ENCODE measurements around the gene MAP3K1.
"Not testable (repeated sequence)": the region's sequence is repeated elsewhere in the genome, so short reads cannot be mapped to it uniquely, and the experiment has no call there.

Gene MAP3K1

DNA sequence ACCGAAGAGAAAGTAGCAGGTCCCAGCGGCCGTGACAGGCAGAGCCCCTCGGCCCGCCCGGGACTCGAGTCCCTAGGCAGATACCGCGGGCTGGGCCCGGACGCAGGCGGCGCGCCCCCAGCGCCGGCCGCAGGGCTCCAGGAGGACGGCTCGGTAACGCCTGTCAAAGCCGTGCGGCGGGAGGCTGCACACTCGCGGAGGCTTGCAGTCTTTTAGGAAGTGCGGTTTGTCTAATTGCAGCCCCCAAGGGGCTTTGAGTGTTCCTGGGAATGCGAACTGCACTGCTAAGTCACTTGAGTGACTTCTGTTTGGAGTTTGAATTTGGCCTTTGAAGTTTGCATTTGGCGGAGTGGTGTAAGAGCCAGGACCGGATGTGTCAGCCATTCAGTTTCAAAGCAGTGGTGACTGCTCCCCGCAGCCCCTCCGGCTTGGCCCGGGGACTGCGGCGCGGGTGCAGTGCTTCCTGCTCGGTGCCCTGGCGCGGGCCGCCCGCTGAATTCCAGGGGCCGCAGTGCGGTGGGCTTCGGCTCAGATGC lies 1.3 kb downstream of the MAP3K1 start:
- DNase-seq (ENCODE audit: low spot score), result peak; percentile 58

DNA sequence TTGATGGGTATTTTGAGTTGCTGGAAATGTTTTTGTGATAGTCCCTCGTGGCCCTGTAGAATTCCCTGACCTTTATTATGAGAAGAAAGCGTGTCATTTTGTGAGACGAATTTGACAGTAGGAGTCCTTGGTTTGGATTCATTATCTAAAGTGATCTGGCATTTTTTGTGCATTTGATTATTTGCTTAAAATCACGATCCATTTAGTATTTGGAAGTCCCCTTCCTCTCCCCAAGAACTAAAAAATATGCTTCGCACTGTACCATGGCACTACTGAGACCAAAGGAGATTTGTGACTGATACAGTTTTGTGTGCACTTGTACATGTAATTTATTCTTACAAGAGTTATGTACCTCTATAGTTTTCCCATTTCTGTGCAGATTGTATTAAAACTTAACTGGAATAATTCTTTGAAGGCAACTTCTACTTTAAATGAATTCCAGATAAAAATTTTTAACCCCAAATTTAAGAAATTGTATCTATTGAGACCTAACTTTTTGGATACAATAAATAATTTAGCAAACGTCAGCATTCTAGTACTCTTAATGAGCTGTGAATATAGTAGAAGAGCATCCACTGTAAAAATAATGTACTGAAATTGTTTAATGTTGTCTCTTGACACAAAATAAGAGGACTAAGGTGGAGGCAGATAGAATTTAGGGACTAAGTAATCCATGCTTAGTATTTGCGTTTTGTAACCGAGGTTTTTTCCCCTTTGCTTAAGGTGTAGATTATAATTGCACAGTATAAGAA lies 2.1 kb downstream of the MAP3K1 start:
- no peak for DNase-seq (ENCODE audit: low spot score)

DNA sequence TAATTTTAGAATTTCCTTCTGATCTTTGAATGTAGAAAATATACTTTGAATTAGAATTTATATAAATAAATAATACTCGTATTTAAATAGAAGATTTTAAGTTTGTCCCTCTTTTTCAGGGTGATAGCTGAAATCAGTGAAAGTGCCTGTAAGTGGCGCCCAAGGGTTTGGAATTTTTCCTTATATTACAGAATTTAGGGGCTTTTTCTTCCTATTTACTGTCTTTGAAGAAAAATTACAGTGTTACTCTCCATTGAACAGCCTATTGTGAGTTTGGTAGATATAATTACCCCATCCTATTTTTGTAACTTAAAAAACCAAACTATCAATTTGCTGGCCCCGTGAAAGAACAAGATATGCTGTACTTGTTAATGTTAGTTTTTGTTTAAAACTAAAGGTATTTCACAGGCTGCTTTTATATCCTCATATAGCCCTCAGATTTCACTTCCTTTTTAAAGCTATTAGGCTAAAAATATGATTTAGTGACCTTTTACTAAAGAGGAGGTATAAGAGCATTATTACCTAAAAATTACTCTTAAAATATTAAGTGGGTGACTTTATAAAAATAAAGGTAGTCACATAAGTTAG lies 3.2 kb downstream of the MAP3K1 start:
- no peak for DNase-seq (ENCODE audit: low spot score)

DNA sequence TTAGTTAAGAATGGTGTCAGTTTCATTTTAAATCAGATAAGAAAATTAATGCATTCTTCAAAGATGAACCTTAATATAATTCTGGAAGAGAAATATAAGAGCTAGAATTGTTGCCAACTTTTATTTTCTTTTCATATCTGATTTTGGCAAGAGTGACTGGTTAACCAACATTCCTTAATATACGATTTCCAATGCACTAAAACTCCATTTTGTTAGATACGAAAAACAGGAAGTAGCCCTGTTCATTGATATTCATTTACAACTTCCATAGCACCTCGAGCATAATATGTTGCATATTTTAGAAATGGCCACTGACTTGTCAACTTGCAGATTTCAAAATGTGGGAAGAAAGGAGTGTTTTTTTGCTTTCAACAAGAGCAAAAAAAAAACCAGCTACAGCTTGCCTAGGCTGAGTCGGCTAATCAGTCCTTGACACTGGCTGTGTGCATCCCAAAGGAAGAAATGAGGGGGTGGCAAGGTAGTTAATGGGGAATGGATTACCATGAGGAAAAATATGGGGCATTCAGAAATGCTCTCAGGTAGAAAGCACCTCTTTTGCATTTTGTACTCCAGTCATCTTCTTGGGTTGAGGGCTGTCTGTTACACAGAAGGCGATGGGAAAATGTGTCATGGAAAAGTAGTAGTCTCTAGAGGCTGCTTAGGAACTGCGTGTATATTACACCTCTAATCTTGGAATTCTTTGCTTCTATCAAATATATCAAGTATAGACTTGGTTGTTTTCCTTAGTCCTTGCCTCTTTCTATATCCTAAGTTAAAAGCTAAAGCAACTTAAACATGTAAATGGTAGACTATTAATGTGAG lies 3.9 kb downstream of the MAP3K1 start:
- no peak for DNase-seq (ENCODE audit: low spot score)

DNA sequence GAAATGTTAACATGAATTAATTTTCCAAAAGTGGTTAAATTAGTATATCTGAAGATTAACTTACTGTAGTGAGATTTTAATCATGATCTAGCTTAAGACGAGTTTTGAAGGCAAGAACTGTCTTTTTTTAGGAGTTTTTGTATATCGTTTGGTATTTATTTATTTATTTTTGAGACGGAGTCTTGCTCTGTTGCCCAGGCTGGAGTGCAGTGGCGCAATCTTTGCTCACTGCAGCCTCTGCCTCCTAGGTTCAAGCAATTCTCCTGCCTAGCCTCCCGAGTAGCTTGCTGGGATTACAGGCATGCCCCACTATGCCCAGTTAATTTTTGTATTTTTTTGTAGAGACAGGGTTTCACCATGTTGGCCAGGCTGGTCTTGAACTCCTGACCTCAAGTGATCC lies 6.5 kb downstream of the MAP3K1 start:
- not testable (repeated sequence) for DNase-seq (ENCODE audit: low spot score)

DNA sequence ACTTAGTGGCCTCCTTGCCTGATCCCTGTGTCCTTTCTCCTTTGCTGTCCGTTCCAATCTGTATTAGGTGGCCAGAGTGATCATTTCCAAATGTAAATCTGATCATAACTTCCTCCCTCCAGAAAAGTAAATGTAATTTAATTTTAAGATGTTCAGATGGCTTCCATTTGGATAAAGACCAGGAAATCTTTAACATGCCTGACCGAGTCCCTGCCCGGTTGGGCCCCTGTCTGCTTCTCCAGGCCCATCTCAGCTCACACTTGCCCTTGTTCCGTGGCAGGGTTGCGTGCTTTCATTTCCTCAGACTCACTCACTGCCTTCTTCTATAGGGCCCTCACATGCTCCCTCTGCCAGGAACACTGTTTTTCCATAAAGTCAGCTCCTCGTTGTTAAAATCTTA lies 7.6 kb downstream of the MAP3K1 start:
- DNase-seq (ENCODE audit: low spot score), result no peak

DNA sequence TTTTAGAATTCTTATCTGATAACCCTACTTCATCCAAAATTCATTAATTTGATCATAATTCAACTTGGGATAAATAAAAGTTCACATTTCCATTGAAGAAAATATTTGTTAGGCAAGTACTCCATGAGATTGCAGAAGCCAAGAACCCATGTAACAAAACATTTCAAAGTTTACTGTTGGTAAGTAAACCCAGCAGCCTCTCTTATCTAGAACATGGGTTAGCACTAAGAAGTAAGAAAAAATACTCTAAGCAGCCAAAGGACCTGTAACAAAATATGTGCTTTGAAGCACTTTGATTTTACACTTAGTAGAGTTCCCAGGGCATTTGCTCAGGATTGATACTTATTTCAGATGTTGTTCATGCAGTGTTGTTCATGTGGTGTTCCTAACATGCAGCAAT lies 8.7 kb downstream of the MAP3K1 start:
- DNase-seq (ENCODE audit: low spot score), result no peak

DNA sequence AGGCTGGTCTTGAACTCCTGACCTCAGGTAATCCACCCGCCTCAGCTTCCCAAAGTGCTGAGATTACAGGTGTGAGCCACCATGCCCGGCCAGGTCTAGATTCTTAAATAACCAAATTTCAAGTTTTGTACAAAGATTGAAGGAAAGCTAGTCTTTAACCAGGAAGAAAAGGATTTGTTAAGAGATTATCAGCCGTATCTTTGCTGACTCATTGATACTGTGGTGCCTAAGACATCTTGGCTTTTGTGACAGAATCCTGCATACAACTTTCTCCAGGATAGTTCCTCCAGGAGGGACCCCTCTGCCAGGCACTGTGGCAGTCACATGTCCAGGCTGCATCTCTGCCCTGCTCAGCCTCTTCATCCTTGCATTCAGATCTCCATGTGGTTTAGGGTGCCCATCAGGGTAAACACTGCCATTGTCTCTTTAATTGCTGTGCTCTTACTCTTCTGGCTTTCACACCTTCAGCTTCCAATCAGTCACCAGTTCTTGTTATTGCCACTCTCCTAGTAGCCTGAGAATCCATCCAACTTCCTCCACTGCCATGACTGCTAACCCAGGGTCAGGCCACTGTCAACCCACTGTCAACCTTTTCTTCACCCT lies 10.0 kb downstream of the MAP3K1 start:
- DNase-seq (ENCODE audit: low spot score), result no peak

DNA sequence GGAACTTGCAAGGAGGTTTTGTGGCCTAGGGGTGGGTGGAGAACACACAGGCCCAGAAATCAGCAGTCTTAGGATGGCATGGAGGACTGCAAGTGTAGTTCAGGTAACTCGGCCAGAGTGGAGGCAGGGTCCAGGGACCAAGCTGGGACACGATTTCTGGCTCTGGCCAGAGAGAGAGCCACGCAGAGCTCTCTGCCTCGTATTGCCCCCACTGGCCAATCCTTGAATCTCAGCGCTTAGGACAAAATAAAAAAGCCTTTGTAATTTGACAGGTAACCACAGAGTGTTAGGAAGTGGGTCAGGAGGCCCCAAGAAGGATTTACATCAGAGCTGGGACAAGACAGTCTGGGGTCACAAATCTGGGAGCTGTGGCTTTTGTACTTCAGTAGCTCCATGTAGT lies 11.7 kb downstream of the MAP3K1 start:
- no peak for DNase-seq (ENCODE audit: low spot score)

DNA sequence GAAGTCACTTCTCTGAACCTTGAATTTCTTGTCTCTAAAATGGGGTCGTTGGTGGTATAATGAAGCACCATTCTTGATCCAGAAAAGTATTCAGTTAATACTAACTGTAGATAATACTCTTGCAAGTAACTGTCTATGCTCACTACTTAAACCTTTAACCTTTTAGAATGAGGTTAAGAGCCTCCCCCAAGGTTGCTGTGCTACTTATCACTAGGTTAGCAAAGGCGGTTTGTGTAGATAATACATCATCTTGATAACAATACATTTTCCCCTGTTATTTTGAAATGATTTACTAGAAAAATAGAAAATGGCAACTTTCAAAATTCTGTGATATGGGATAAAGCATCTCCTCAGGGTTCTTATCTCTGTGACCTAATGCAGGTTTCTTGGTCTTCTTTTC lies 12.6 kb downstream of the MAP3K1 start:
- DNase-seq (ENCODE audit: low spot score), result no peak

DNA sequence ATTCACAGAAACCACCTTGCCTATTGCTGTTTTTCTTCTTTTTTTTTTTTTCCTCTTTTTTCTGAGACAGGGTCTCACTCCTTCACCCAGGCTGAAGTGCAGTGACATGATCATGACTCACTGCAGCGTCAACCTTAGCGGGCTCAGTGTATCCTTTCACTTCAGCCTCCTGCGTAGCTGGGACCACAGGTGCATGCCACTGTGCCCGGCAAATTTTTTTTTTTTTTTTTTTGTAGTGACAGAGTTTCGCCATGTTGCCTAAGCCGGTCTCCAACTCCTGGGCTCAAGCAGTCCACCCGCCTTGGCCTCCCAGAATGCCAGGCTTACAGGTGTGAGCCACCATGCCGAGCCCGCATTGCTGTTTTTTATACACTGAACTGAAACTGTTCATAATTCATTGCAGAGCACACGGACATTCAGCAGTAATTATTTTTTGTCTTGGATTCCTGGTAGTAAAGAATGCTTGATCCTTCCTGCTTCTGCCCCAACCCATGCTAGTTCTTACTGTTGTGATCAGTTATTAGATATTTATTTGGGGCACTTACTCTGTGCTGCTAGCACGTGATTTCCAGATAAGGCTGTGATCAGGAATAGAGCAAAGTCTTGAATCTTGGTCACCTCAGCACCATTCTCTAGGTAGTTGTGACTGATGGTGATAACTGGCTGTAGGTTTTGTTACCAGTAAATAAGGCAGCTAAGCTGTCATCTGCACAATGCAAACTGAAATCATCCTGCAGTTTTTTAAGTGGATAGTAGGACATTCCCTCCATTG lies 14.0 kb downstream of the MAP3K1 start:
- DNase-seq (ENCODE audit: low spot score), result peak; percentile 62

DNA sequence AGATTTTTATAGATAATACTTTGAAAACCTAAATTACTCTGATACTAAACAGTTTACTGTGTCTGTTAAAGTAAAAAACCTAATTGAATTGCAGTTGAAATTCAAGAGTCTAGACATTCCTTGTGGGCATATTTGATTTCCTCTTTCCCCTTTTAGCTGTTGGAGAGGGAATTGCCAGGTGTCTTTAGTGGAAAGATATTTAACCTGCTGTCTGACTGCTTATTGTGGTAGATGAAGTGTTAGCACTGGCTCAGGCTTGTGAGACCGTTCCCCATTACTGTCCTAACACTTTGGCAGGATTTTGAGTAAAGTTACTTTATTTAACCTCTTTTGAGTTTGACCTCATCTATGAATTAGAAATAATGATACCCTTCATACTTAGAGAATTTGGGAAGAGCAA lies 16.4 kb downstream of the MAP3K1 start:
- no peak for DNase-seq (ENCODE audit: low spot score)

DNA sequence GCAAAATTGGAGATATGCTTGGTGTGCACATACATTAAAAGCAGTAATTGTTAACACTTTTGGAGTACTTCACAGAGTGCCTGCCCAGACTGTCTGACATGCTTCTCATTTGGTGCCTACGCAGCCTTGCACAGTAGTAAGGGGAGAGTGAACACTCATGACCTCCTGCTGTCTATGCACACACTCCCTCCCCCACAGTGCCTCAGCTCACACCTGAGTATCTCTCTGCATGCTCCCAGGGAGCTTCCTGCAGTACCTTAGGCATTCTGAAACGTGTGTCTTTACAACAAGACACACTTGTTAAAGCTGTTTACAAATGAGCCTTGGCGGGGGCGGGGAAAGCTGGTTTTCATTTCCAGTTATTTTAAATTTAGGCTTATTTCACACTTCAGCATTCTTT lies 18.0 kb downstream of the MAP3K1 start:
- DNase-seq (ENCODE audit: low spot score), result no peak

DNA sequence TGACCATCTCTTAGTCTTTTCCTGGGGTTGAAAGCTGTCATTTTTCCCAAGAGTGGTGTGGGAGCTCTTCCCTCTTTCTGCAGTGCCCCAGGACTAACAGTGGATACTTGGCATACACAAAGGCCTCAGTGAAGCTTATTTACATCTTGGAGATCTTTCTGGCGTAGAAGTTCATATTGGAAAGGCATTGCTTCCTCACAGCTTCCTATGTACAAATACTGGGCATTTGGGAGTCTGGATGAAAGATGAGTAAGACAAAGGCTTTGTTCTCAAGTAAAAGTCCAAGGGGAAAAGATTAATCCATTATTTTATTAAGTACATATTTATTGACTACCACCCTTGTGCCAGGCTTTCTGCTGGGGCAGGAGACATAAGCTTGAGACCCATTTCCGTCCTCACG lies 22.0 kb downstream of the MAP3K1 start:
- no peak for DNase-seq (ENCODE audit: low spot score)

DNA sequence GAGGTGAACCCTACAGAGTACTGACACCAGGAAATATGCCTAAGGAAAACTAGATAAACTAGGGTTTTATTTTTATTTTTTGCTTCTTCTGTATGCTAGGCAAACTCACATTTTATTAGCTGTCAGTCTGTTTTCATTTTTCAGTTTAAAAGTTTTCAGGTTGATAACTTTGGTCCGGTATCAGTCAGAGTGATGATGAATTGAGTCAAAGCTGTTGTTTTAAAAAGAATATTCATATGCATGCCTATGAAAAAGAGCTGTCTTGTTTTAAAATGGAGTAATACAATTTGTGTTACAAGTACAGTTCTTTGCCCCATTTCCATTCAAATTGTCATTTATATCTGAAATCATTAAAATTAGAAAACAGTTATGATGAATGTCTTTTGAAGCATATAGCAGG lies 22.6 kb downstream of the MAP3K1 start:
- no peak for DNase-seq (ENCODE audit: low spot score)

DNA sequence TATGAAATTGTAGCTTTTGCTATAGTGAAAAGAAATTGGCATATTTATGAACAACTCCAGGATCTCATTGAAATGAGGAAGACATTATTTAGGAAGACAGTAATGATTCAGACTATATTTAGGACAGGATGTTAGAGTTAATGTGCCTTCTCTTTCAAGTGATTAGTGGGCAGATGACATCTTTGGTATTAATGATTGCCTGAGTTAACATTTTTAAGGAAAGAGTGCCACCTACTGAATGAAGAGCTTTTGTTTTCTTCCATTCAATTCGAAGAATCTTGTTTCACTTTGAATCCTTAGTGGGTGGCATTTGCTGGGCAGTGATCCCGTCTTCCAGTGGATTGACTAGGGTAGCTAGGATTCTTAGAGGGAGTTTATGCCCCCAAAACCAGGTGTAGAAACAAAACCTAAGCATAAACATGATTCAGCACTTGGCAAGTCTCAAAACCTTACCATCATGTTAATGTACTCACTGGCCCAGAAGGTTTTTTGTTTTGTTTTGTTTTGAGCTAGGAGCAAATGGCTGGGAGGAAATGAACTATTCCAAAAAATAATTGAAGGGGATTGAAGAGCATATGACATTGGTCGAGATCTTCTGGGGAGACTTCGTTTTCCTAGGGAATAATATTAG lies 23.2 kb downstream of the MAP3K1 start:
- DNase-seq (ENCODE audit: low spot score), result peak; percentile 57

DNA sequence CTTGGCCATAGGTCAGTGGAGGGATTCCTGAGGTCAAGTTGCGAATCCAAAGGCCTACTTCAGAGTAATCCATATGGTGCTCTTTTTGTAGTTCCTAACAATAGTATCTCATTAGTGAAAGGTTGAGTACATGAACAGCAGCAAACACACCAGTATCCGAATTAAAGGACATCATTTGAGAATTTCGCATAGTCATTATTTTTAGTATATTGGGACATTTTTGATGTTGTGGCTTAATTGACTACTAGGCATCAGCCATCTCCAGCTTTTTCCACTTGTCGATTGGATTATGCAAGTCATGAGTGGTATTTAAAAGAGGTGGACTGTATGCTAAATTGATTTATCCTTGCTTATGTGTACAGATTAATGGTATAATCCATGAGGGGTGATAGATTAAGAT lies 23.7 kb downstream of the MAP3K1 start:
- DNase-seq (ENCODE audit: low spot score), result no peak

DNA sequence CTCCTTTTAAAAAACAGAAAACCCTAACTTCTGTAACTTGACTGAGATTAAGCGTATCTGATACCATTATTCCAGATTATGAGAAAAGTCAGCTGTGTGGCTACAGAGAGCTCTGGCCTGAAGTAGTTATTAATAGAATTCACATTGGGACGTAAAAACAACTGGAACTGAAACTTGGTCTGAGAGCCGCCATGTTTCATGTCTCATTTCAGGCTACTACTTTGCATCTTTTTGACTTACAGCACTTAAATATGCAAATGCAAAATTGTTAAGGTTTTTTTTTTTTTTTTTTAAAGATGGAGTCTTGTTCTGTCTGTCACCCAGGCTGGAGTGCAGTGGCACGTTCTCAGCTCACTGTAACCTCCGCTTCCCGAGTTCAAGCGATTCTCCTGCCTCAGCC lies 25.2 kb downstream of the MAP3K1 start:
- no peak for DNase-seq (ENCODE audit: low spot score)

DNA sequence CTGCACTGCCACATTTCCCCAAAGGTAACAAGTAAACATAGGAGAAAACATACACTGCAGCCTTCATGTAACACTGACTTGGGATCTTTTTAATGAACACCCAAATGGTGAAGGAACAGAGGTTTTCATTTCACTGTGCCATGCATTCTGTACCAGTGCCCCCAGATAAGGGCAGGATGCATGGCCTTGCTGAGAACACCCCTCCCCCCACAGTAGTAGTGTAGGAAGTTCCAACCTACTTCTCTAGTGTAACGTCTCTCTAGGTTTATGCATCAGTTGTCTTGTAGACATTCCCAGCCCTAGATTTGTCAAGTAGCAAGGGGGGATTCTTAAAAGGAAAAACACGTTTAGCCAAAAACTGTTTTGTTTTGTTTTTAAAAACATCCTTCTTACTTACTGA lies 29.9 kb downstream of the MAP3K1 start:
- DNase-seq (ENCODE audit: low spot score), result no peak

DNA sequence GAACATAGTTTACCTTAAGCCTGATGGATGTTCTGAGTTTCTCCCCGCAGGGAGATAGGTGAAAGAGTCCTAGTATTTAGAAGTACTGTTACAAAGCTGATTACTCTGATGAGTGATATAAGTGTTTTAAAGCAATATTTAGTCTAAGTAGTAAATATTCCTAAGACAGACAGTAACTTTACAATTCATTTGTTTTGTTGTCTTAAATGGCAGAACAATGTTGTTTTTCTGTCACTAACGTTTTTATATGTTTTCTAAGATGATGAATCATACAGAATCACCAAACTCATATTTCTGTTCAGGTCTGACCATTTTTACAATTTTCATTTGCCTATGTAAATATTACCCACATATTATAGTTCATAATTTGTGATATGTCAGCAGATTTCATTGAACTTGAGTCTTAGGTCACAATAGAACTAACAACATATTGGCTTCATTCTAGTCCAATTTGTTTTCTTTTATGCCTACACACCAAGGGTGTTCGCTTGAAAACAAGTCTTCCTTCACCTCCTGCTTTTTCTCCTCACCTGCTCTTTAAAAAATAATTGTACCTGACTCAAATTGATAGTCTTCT lies 30.6 kb downstream of the MAP3K1 start:
- no peak for DNase-seq (ENCODE audit: low spot score)

DNA sequence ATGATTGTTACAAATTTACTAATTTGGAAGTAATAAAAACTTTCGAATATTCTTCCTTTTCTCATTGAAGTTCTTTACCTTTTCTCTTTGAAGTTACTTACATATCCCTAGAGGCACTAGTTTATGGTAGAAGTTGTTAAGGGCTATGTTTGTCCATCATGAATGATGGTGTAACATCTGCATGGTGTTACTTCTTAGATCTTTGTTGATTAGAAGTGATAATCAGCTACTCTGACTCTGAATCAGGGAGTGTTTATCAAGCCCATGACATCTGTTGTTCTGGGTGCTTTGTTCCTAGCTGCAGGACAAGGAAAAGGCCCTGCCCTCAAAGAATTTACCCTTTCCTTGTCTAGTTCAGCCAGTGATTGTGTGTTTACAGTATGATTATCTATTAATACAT lies 32.9 kb downstream of the MAP3K1 start:
- no peak for DNase-seq (ENCODE audit: low spot score)
